Activated CD8-positive, alpha-beta memory T cell treated with anti-CD3 and anti-CD28 coated beads for 4 hours (primary cell): ENCODE results near the gene WDR90.

Experiments used
- DNase-seq, 2 donors: peaks; one replicate each; pipeline ENCODE4 v3.0.0-alpha.2; 2020; ENCODE audit warnings: low read depth in 2 of 2

Gene WDR90

DNA sequence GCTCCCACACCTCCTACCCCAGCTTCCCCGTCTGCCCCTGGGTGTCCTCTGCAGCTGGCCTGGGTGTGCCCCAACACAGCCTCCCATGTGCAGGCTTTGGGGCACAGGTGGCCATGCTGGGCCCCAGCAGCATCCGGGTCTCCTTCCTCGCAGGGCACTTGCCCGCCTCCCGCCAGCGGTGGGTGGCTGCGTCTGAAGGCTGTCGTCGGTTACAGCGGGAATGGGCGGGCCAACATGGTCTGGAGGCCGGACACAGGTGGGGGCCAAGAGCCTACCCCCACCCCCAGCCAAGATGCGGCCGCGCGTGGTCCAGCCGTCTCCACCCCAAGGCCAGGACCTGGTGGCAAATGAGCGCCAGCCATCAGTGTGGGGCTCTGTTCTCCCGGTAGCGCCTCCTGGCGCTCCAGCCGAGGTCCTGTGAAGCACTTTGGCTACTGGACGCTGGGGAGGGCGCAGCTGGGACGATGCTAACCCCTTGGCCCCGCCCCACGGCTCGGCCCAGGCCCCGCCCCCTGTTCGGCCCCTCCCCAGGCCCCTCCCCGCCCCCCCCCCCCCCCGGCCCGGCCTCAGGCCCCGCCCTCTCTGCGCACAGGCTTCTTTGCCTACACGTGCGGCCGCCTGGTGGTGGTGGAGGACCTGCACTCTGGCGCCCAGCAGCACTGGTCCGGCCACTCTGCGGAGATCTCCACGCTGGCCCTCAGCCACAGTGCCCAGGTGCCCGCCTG is 11.5 kb downstream of the WDR90 start:
- peak in 1 of 2 donors; percentile 34 for DNase-seq

DNA sequence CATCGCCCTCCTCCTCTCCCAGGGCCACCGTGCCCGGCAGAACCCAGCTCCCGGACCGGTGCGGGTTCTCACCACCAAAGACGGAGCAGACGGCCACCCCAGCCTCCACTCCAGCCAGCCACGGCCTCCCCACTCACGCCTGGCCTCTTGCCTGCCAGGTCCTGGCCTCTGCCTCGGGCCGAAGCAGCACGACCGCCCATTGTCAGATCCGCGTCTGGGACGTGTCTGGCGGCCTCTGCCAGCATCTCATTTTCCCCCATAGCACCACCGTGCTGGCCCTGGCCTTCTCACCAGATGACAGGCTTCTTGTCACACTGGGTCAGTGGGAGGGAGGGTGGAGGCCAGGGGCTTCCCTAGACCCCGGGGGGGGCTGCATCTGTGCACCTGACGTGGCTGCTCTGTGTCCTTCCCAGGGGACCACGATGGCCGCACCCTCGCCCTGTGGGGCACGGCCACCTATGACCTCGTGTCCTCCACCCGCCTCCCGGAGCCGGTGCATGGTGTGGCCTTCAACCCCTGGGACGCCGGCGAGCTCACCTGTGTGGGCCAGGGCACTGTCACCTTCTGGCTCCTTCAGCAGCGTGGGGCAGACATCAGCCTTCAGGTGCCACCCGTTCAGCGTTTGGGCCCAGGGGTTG is 12.1 kb downstream of the WDR90 start:
- no peak for DNase-seq

DNA sequence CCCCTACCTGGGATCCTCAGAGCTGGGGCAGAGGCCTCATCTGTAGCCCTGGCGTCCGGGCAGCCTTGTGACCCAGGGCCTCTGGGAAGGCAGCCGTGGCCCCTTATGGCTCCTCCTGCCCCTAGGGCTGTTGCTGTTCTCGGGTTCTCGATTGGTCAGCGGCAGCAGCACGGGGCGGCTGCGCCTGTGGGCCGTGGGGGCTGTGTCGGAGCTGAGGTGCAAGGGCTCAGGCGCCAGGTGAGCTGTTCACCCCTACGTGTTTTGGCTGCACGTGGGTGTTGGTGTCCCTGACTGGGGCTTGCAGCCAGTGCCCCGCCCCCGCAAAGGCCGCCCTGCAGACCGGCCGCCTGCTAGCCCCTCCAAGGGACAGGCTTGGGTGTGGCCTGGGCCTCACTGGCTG is 12.9 kb downstream of the WDR90 start:
- DNase-seq: no peak

DNA sequence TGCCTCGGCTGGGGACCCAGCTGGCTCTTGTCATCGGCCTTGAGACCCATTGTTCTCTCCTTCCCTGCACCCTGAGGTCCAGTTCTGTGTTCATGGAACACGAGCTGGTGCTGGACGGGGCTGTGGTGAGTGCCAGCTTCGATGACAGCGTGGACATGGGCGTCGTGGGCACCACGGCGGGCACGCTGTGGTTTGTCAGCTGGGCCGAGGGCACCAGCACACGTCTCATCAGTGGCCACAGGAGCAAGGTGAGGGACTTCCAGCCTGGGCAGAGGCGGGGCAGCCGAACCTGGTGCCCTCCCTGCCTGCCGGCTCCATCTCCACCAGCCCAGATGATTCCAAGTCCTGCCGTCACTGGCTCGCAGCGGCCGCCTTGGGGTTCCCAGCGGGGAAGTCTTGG is 13.4 kb downstream of the WDR90 start:
- no peak for DNase-seq

DNA sequence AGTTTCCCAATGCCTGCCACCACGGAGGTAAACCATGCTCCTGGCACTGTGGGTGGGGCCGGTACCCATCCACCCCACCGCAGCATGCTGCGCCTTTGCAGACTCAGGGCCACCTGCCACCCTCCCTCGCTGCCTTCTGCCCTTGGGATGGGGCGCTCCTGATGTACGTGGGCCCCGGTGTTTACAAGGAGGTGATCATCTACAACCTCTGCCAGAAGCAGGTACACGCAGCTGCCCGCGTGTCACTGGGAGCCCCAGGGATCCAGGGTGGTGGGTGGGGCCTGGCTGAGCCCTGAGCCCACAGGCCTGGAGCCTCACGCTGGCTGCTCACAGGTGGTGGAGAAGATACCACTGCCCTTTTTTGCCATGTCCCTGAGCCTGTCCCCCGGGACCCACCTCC is 17.4 kb downstream of the WDR90 start:
- DNase-seq: no peak

DNA sequence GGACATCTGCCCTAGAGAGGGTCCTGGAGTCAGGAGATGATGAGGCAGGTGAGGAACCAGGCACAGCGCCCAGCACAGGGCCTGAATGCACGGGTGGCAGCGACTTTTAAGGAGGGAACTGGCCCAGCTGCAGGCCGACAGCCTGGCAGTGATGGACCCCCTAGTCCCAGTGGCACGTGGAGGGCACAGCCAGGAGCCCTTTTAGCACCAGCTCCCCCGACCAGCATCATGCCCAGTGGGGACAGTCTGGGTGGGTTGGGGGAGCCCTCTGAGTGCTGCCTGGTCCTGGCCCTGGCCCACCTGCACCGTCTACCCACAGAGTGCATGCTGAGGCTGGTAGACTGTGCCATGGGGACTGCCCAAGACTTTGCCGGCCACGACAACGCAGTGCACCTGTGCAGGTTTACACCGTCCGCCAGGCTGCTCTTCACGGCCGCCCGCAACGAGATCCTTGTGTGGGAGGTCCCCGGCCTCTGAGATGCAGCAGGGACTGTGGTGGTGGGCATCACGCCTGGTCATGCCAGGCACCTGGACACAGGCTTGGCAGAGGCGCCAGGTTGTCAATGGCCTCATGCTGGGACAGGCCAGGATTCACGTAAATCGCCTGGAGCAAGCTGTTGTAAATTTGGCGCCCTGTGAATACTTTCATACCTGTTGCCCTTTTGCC is 18.1 kb downstream of the WDR90 start:
- DNase-seq: no peak

DNA sequence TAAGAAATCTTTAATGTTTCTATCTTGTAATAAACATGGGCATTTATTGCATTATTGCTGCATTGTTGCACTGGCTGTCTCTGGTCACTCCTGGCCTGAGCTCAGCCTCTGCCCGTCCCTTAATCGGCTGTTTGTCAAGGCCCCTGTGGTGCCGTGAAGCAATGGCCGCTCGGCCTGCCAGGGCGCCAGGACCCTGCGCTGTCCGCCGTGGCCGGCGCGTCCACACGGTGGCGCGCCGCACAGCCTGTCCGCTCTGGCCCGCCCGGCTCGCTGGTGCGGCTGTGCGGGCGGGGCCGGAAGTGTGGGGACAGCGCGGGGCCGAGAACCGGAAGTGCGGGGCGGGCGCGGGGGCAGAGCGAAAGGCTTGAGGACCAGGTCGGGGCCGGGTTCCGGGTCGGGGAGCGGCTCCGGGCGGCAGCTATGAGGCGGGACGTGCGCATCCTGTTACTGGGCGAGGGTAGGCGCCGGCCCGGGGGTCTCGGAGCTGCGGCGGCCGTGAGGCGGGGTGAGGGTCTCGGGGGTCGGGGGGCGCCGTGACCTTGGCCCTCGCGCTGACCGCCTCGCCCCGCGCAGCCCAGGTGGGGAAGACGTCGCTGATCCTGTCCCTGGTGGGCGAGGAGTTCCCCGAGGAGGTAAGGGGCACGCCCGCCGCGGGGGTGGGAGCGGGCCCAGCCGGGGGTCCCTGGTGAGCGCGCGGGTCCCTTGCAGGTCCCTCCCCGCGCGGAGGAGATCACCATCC is 18.8 kb downstream of the WDR90 start, which contains the start of gene RHOT2:
TSS of gene RHOT2 (plus strand) at position 353 of the 739 bp plus-strand sequence. CDS start at position 421, 68 bp downstream.
- peak; percentile 77 to 86 for DNase-seq

DNA sequence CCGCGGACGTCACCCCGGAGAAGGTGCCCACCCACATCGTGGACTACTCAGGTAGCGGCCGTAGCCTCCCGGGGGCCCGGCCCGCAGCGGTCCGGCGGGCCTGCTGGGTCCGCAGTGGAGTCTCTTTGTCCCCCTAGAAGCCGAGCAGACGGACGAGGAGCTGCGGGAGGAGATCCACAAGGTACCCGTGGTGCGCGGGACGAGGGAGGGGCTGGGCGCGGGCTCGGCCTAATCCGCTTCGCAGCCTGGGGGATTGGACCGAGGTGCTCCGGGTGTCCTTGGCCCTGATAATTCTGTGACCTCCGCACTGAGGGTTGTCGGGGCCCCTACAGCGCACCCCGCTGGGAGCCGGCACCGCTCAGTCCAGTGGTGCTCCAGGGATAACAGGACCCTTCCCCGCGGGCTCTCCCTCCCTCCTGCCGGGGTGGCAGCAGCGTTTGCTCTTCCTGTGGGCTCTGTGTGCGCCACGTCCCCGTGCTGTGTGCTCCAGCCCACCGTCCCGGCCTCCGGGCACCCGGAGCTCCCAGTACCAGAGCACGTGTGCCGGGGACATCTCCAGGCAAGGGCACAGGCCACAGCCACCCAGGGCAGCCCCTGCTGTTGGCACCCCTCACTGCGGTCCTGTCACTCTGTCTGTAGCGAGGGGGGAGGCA is 19.5 kb downstream of the WDR90 start:
- DNase-seq: no peak

DNA sequence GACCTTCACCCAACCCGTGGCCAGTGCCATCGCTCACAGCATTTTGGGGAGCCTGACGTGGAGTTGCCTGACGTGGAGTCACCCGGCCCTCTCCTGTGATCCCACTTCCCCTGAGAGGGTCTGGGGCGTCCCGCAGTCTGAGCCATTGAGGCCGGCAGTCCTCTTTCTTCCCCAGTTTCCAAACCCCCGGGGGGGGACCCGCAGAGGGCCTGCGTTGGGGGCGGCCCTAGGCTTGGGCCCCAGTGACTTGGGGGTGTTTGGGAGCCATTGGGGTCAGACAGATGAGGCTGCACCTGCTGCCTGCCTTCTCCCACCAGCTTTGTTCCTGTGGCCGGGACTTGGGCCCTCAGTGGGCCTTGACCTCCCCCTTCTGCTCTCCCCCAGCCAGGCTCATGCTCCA is 20.5 kb downstream of the WDR90 start:
- no peak for DNase-seq

DNA sequence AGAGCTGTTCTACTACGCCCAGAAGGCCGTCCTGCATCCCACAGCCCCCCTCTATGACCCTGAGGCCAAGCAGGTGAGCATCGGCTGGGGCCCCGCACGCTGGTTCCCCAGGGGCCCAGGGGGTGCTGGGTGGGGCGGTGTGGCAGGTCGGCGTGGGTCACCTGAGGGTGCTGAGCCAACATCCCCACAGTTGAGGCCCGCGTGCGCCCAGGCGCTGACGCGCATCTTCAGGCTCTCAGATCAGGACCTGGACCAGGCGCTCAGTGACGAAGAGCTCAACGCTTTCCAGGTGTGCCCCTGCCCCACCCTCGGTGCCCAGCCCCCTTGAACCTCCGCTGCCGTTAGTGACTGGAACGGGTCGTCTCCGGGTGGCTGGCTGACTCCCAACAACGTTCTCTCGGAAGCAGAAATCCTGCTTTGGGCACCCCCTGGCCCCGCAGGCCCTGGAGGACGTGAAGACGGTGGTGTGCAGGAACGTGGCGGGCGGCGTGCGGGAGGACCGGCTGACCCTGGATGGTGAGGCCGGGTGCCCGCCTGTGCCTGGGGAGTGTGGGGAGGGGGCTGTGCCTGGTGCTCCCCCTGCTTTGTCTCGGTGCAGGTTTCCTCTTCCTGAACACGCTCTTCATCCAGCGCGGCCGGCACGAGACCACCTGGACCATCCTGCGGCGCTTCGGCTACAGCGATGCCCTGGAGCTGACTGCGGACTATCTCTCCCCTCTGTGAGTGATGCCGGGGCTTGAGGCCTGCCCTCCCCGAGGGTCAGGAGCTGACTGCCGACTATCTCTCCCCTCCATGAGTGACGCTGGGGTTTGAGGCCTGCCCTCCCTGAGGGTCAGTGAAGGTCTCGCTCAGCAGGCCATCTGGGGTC is 21.6 kb downstream of the WDR90 start:
- DNase-seq: no peak

DNA sequence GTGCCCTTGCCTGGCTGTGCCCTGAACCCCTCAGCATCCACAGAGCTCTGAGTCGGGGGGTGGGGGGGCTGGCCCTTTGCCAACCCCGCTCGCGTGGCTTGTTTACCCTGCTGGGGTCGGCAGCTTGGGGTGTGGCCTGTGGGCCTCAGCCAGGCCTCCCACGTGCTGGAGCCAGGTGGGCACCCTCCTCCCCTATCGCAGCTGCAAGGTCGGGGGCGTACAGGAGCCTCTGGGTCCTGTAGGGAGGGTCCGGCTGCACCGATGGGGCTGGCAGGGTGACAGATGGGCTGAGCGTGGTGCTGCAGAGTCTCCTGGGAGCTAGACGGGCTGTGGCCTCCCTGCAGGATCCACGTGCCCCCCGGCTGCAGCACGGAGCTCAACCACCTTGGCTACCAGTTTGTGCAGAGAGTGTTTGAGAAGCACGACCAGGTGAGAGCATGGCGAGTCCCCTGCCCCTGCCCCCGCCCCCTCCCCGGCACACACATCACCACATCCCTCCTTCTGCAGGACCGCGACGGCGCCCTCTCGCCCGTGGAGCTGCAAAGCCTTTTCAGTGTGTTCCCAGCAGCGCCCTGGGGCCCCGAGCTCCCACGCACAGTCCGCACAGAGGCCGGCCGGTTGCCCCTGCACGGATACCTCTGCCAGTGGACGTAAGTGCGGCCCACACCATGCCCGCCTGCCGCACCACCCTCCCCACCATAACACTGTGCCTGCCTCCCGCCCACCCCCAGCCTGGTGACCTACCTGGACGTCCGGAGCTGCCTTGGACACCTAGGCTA is 22.4 kb downstream of the WDR90 start:
- DNase-seq: no peak

DNA sequence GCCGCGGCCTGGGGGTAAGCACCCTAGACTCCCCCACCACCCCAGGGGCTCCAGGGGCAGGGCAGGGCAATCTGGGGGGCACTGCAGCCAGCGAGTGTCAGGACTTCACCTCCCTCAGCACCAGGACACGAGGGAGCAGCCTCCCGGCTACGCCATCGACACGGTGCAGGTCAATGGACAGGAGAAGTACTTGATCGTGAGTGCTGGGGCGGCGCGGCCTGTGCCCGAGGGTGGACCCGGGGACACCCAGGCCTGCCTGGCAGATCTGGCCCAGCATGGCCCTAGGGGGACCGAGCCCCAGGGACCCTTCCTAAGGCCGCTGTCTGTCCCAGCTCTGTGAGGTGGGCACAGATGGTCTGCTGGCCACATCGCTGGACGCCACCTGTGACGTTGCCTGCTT is 23.2 kb downstream of the WDR90 start:
- DNase-seq: no peak

DNA sequence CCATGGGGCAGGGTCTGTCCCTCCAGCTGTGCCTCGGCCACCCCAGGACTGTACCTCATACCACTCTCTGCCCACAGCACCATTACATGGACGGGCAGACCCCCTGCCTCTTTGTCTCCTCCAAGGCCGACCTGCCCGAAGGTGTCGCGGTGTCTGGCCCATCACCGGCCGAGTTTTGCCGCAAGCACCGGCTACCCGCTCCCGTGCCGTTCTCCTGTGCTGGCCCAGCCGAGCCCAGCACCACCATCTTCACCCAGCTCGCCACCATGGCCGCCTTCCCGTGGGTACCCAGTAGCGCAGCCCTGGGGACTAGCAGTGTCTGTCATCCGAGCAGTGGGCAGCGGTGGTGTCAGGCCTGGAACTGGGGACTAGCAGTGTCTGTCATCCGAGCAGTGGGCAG is 23.7 kb downstream of the WDR90 start:
- DNase-seq: no peak

DNA sequence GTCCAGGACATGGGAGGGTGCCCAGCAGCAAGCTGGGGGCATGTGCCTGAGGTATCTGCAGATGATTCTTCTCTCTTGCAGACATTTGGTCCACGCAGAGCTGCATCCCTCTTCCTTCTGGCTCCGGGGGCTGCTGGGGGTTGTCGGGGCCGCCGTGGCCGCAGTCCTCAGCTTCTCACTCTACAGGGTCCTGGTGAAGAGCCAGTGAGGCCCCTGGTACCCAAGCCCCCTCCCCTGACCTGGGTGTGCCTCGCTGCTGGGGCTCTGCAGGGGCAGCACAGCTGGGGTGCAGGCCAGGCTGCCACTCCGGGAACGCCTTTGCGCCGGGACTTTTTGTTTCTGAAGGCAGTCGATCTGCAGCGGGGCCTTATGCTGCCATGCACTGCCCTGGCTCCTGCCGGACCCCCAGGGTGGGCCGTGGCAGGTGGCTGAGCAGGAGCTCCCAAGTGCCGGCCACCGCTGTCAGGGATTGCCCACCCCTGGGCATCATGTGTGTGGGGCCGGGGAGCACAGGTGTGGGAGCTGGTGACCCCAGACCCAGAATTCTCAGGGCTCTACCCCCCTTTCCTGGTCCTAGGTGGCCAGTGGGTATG is 24.3 kb downstream of the WDR90 start:
- DNase-seq: no peak

DNA sequence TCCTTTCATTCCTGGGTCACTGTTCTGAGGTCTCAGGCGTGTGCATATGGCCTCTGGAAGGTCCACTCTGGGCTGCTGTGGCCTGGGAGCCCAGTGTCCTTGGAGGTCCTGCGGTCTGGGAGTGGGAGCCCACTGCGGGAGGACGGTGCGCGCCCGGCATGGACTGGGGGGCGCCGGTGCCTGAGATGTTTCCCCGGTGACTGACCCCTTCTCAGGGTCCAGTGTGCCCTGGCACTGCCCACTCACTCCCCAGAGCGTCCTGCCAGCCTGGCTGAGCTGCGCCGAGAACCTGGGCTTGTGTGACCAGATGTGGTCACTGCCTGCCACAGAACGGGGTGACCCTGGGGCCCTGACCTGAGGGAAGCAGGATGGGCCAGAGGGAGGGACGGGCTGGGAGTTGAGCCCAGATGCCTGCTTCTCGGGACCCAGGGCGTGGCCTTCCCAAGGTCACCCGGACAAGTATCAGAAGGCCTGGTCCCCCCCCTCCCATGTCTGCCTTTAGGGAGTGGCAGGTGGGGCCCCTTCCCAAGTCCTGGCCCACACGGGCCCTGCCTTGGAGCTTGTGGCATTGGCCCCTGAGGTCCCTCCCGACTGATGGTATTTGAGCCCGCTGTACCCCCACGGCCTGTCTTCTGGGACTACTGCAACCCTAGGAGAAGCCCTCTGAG is 25.2 kb downstream of the WDR90 start:
- no peak for DNase-seq

DNA sequence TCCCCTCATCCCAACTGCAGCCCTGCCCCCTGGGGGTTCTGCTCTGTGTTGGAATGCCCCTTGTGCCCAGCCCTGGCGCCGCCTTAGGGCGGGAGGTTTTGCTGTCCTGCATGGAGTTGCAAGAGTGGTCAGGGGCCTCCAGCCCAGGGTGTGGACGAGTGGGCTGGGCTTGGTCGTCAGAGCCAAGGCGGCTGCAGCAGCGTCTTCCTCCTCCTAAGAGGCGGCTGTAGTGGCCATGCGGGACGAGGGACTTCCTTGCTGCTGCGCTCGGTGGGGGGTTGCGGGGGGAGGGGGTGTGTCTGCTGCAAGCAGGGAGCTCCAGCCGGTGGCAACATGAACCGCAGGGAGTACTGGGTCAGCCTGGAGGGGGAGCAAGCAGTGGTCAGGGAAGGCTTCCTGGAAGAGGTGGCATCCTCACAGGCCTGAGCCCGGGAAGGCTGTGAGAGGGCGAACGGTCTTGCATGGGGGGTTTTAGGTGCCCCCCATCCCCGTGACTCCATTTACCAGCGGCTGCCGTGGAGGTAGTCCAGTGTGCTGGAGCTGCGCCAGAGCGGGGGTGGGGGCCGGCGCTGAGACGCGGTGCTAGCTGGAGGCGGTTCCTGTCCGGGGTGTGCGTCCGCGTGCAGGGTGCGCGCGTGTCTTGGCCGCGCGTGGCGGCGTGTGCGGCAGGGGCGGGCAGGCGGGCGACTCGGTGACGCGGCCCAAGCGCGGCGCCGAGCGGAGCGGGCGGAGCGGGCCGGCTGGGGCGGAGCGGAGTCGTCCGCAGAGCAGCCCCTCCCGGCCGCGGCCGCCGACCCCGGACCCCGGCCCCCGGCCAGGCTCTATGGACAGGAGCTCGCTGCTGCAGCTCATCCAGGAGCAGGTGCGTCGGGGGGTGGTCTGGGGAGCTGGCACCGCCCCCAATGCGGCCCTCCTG is 26.1 kb downstream of the WDR90 start, which contains the start of gene RHBDL1:
TSS of gene RHBDL1 (plus strand) at position 704 of the 916 bp plus-strand sequence. CDS start at position 824, 120 bp downstream.
- DNase-seq: no peak

DNA sequence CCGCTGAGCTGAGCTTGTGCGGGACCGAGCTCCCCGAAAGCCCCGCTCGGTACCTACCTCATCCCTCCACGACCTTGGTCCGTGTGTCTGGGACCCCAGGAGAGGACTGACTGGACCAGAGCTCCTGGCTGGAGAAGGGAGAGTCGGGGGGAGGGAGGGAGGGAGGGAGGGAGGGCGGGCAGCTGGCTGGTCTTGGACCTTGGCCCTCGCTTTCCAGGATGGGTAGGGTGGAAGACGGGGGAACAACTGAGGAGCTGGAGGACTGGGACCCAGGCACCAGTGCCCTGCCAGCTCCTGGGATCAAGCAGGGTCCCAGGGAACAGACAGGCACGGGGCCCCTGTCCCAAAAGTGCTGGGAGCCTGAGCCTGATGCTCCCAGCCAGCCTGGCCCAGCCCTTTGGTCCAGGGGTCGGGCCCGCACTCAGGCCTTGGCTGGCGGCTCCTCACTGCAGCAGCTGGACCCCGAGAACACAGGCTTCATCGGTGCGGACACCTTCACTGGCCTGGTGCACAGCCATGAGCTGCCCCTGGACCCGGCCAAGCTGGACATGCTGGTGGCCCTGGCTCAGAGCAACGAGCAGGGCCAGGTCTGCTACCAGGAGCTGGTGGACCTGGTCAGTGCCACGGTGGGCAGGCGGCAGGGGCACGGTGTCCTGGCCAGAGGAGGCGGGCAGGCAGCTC is 26.9 kb downstream of the WDR90 start:
- DNase-seq: no peak
